ENCODE measurements around the gene ATP11A.

ATP11A gene

DNA sequence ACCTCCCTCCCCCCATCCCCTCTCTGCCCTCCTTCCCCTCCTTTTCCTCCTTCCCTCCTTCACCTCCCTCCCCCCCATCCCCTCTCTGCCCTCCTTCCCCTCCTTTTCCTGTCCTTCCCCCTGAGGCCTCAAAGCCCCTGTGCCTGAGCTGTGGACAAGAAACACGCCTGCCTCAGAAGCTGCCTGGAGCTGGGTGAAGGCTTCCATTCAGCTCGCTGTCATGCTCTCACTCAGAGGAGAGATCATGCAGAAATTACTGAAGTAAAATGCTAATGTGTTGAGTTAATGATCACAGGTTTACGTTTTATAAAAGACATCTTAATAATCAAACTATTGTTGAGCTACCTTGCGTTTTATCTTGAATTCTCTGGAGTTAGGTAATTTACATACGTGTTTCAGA is 114.5 kb downstream of the ATP11A start:
- DNase-seq: no peak

GRCh38 chr13:112806739-112807652 is 117.2 kb downstream of the ATP11A start:
- no peak for DNase-seq

- no peak for DNase-seq
Observed at GRCh38 chr13:112807653-112808376, 118.0 kb downstream of the ATP11A start.

DNA sequence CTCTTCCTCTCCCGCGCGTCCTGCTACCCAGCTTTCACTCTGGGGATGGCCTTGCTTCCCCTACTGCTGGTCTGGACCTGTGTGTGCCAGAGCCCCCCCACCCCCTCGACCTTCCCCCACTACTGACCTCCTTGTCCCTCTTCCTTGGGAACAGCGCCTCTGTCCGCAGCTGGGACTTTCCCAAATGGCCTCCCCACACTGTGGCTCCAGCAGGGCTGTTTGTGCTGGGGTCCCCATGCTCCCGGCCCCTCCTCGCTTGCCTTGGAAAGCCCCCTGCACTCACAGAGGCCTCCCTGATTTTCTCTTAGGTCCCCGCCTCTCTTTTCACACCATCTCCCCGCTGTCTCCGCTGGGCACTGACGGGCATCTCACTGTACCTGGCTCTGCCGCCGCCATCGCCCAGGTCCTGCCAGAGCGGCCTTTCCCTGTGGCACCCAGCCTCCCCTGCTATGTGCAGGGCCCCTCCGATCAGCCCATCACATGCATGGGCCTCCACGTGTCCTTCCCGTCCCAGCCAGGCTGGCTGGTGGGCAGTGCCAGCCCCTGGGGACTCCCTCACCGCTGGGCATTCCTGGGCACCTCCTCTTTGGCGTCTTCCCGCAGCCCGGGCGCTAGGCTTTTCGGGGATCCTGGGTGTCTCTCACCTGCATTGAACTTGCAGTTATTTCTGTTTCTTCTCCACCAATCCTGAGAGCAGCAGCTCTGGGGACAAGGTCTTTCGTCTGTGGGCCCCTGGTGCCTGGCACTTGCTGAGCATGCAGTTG is 118.7 kb downstream of the ATP11A start:
- no peak for DNase-seq

GRCh38 chr13:112809332-112810315 is 119.8 kb downstream of the ATP11A start:
- DNase-seq: no peak

DNA sequence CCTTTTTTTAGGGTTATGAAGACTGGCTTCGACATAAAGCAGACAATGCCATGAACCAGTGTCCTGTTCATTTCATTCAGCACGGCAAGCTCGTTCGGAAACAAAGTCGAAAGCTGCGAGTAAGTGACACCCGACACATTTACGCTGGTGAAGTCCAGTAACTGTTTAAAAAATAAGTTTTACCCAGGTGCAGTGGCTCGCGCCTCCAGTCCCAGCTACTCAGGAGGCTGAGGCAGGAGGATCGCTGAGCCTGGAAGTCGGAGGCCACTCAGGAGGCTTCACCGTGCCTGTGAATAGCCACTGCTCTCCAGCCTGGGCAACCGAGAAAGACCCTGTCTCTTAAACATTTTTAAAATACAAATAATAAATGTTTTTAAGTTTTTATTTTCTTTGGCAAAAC is 120.8 kb downstream of the ATP11A start:
- DNase-seq: no peak

- no peak for DNase-seq
Observed at GRCh38 chr13:112812306-112813055, 122.6 kb downstream of the ATP11A start.

DNA sequence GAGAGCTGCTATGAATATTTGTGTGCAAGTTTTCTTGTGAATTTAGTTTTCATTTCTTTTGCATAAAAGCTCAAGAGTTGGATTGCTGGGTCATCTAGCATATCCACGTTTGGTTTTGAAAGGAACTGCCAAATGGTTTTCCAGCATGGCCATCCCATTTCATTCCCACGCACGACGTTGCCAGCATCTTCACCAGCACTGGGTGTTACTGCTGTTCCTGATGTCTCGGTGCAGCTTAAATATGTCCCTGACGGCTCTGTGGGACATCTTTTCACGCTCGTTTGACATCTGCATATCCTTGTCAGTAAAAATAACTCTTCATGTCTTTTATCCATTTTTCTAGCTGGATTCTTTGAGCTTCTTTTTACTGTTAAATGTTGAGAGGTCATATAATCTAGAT is 123.7 kb downstream of the ATP11A start:
- no peak for DNase-seq

DNA sequence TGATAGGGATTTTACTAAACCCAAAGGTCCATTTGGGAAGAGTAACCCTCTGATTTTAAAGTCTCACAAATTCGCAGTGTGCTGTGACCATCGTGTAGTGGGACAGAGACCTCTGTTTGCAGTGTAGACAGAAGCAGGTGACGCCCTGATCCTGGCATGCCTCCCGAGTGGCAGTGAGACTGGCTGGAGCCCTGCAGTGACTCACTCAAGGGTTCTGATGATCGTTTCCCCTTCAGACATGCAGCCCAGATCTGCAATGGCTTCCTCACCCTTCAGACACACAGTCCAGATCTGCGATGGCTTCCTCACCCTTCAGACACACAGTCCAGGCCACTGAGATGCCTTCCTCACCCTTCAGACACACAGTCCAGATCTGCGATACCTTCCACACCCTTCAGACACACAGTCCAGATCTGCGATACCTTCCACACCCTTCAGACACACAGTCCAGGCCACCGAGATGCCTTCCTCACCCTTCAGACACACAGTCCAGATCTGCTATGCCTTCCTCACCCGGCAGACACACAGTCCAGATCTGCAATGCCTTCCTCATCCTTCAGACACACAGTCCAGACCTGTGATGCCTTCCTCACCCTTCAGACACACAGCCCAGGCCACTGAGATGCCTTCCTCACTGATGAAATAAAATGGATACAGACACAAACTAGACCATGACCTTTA is 125.2 kb downstream of the ATP11A start:
- DNase-seq: no peak

DNA sequence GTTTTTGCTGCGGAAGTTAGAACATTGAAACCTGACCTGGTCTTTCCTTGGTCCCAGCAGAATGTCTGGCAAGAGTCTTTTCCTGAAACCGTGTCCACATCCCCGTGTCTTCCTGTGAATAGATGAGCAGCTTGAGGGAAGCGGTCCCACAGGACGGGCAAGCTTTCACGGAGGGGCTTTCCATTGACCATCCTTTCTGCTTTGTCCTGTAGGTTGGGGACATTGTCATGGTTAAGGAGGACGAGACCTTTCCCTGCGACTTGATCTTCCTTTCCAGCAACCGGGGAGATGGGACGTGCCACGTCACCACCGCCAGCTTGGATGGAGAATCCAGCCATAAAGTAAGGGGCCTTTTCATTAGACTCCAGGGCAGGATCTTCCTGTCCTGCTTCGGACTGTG is 126.0 kb downstream of the ATP11A start:
- no peak for DNase-seq

DNA sequence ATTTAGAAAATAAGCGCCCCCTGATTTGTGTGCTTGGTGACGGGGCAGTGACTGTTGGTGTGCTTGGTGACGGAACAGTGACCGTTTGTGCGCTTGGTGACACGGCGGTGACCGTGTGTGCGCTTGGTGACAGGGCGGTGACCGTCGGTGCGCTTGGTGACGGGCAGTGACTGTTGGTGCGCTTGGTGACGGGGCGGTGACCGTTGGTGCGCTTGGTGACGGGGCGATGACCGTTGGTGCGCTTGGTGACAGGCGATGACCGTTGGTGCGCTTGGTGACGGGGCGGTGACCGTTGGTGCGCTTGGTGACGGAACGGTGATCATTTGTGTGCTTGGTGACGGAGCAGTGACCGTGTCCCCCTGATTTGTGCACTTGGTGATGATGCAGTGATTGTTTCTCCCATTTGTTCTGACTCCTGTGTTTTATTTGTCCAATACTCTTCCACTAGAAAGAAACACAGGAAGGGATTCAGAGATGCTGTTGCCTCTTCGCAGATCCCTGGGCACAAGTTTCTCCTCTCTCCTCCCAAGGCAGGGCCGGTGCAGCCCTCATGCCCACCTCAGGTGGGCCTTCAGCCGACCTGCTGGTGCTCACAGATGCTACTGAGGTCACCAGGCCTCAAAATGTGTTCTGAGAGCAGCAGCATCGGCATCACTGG is 128.3 kb downstream of the ATP11A start:
- no peak for DNase-seq

GRCh38 chr13:112818698-112819045 is 128.8 kb downstream of the ATP11A start:
- DNase-seq: no peak

- no peak for DNase-seq
Observed at GRCh38 chr13:112819111-112819510, 129.3 kb downstream of the ATP11A start.

DNA sequence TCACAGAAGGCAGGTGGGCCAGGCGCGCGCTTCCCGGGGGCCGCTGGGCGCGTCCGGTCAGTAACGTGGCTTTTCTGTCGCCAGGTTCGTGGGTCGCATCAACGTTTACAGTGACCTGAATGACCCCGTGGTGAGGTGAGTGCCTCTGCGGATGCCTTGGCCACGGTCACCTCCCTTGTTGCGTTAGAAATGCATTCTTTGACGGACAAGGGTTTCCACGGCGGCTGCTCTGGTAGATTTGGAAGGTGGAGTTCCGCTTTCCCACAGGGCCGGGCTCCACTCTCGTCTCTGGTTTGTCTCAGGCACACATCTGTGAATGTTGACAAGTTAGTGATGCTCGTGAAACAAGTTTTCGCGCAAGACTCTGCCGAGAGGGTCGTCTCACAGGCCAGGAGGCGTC is 130.0 kb downstream of the ATP11A start:
- DNase-seq: no peak

DNA sequence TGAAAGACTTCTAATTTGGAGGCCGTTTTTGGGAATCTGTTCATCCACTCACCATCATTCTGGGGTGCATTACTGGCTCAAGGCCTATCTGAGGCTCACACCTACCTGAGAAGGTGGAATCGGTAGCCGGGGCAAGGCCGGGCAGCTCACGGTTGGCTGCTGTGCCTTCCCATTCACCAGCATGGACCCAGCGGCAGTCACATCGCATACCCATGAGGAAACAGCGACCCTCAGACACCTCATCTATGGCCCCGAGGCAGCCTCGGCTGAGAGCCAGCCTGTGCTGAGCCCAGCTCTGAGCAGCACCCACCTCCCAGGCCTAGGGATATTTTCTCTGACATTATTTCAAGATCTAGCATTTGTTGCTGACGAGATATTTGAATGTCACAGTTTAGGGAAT is 130.5 kb downstream of the ATP11A start:
- no peak for DNase-seq

GRCh38 chr13:112821340-112822055 is 131.7 kb downstream of the ATP11A start:
- DNase-seq: no peak

DNA sequence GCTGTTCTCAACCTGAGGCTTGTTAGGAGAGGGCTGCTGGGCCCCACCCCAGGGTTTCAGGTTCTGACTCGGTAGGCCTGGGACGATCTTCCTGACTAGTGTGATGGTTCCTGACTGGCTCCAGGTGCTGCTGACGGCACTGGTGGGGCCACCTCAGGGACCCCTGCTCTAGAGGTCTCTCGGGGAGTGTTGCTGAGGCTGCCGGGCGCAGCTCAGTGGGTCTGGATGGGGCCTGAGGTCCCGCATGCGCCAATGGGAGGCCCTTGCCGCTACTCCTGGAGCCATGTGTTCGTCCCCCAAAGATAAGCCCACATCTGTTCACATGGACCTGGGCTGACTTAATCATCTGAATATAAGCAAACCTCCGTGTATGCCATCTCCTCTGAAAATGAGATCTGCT is 133.0 kb downstream of the ATP11A start:
- DNase-seq: no peak

DNA sequence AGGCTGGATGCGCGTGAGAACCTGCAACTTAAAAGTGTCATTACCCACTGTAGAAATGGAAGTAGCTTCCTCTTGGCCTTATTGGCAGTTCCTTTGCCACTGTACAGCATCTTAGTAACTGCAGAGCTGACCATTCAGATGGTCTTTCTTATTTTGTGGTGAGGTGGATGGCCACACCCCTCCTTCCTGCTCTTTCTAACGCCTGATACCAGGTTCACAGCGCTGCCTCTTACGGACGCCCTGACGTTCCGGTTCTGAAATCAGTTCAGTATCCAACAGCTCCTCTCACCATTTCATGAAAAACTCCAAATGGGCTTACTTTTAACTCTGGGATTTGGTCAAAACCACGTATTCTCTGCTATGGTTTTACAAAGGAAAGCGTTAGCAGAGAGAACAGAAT is 134.6 kb downstream of the ATP11A start:
- no peak for DNase-seq

- no peak for DNase-seq
Observed at GRCh38 chr13:112825071-112825470, 135.2 kb downstream of the ATP11A start.

GRCh38 chr13:112825875-112826274 is 136.0 kb downstream of the ATP11A start:
- no peak for DNase-seq

All from NCI-H1092 (cell line).